Calu3 (cell line): ENCODE data around the gene MACROD2. TPM values are rescaled to one million over a fixed set of nuclear protein-coding genes. Genes with fewer than 3 reads are reported as not detected.

Experiments
- BruUV-seq: library from RNA; stranded (reverse); fragments of 400-500 nt; replicated peaks from 2 replicates; lab custom pipeline; 2021; lab: Mats Ljungman, UMichigan
- CTCF ChIA-PET: fragments of 300-600 bp; sonication (Branson Sonifier 250); formaldehyde crosslinking; loops from one replicate; lab custom pipeline; 2022; ENCODE audit warnings: antibody characterized with exemption; lab: Charles Lee
- DNase-seq: peaks from one replicate; pipeline ENCODE4 v3.0.0; 2022
- H3K27ac Mint-ChIP-seq: one replicate; pipeline ENCODE4 v1.8.0; 2022; ENCODE audit warnings: mixed read lengths; ENCODE audit not compliant: unreplicated experiment
- H3K27me3 Mint-ChIP-seq: one replicate; pipeline ENCODE4 v1.8.0; 2022; ENCODE audit warnings: mixed read lengths; ENCODE audit not compliant: unreplicated experiment
- H3K36me3 Mint-ChIP-seq: one replicate; pipeline ENCODE4 v1.8.0; 2022; ENCODE audit warnings: mild to moderate bottlenecking, moderate library complexity, mixed read lengths; ENCODE audit not compliant: insufficient read depth, unreplicated experiment
- H3K4me1 Mint-ChIP-seq: one replicate; pipeline ENCODE4 v1.8.0; 2022; ENCODE audit warnings: mild to moderate bottlenecking, low read depth, mixed read lengths; ENCODE audit not compliant: unreplicated experiment
- H3K4me3 Mint-ChIP-seq: one replicate; pipeline ENCODE4 v1.8.0; 2022; ENCODE audit warnings: mild to moderate bottlenecking, low read depth, moderate library complexity, mixed read lengths; ENCODE audit not compliant: unreplicated experiment
- H3K9me3 Mint-ChIP-seq: one replicate; pipeline ENCODE4 v1.8.0; 2022; ENCODE audit warnings: low read depth, mixed read lengths; ENCODE audit not compliant: unreplicated experiment
- CTCF ChIP-seq: fragments of 200-600 bp; IDR thresholded peaks from one replicate; pipeline ENCODE4 v1.8.0; 2022; ENCODE audit warnings: antibody characterized with exemption; ENCODE audit not compliant: unreplicated experiment
- intact Hi-C: fragments of 100-400 bp; cut with micrococcal nuclease; formaldehyde crosslinking; loops from one replicate; pipeline ENCODE4 v1.10.0; 2022; ENCODE audit not compliant: unreplicated experiment
- total RNA-seq: library from RNA; stranded (reverse); gene quantifications from 2 replicates; pipeline ENCODE4 v1.2.3, GENCODE V29; 2022

MACROD2 gene
- total RNA-seq, 1 experiment from 2014 or later = 29.4 TPM

GRCh38 chr20:14344746-14345145 lies 349.4 kb downstream of the MACROD2 start:
- CTCF ChIA-PET = interaction anchor here (0.7 kb wide), 1 partner anchor 126 kb away, joined by 3 read pairs; no protein-coding TSS in a partner anchor
- Mint-ChIP-seq H3K4me3 (no peak overlapping the region), H3K4me1 (peaks cover 19% of the 10 kb centered on the region), H3K27ac (no peak overlapping the region), H3K9me3 (no peaks in the 10 kb centered on the region), H3K36me3 (peaks cover 5% of the 10 kb centered on the region), H3K27me3 (no peaks in the 10 kb centered on the region)
- intact Hi-C loops = no loop called here
- TF ChIP-seq CTCF = no peak
- BruUV-seq = no TSS peak
- DNase-seq = no peak

DNA sequence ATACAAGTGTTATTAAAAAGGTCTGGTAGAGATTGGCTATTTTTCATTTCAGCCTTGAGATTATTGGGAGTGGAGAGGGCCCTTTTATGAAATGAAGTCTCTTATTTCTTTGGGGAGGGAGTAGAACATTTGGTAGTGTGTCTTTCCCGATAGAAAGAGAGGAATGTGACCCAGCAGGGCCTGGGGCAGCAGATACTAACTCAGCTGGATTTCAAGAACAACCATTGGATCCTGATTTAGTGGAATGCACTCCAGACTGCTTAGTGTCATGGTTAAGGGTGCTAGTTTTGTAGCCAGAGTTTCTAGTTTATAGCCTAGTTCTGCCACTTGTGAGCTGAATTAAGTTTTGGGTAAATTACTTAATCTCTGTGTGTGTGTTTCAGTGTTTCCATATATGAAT lies 360.5 kb downstream of the MACROD2 start:
- intact Hi-C loops = no loop called here
- no peak for DNase-seq
- H3K4me3 Mint-ChIP-seq = no peak overlapping the region
- H3K27ac Mint-ChIP-seq = no peak overlapping the region
- no peak for TF ChIP-seq CTCF
- H3K36me3 Mint-ChIP-seq = no peaks in the 10 kb centered on the region
- CTCF ChIA-PET = interaction anchor here (0.7 kb wide), 1 partner anchor 1322 kb away, joined by 5 read pairs; no protein-coding TSS in a partner anchor
- no peaks in the 10 kb centered on the region for H3K4me1 Mint-ChIP-seq
- H3K27me3 Mint-ChIP-seq = no peaks in the 10 kb centered on the region
- no peaks in the 10 kb centered on the region for H3K9me3 Mint-ChIP-seq
- no TSS peak for BruUV-seq

GRCh38 chr20:14360416-14360815 lies 365.1 kb downstream of the MACROD2 start:
- Mint-ChIP-seq H3K4me1 (no peaks in the 10 kb centered on the region), H3K9me3 (no peaks in the 10 kb centered on the region), H3K27me3 (no peaks in the 10 kb centered on the region), H3K4me3 (no peak overlapping the region), H3K27ac (no peak overlapping the region), H3K36me3 (no peaks in the 10 kb centered on the region)
- no peak for TF ChIP-seq CTCF
- intact Hi-C loops = no loop called here
- no TSS peak for BruUV-seq
- CTCF ChIA-PET = no interaction called here
- no peak for DNase-seq

DNA sequence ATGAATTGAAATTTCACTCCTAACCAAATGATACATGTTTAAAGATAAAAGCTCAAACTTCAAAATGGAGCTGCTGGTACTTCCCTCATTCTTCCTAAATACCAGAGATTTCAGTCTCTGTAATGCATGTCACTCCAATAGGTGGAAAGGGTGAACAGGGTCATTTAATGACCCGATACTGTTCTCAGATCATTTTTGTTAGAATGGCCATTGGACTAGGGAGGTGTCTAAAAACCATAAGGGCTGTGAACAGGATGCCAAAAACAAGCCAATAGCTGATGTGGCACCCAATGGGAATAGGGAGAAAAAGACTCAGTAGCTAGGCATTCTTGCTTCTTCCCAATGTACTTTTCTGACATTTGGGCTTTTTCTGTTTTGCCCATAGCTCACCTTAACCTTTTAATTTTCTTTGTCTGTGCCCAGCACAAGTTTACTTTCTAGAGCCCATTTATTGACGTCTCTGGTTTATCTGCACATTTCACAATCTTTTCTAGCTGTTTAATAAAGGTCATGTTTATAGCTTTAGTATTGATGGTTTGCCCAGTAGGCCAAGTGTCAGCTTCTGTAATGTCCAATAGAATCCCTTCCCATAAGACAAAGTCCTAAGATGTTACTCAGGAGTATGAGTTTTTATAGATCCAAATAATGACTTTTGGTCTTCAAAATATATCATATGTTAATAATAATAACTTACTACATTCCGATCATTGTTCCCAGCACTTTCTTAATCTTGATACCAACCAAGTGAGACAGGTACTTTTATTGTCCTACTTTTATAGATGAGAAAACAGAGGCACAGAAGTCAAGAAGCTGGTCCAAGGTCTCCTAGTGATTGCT lies 366.4 kb downstream of the MACROD2 start:
- H3K36me3 Mint-ChIP-seq = no peaks in the 10 kb centered on the region
- H3K4me3 Mint-ChIP-seq = no peak overlapping the region
- BruUV-seq = no TSS peak
- no peak overlapping the region for H3K27ac Mint-ChIP-seq
- TF ChIP-seq CTCF = no peak
- no peak for DNase-seq
- intact Hi-C loops = no loop called here
- no peaks in the 10 kb centered on the region for H3K27me3 Mint-ChIP-seq
- no peaks in the 10 kb centered on the region for H3K4me1 Mint-ChIP-seq
- CTCF ChIA-PET = interaction anchor here (0.6 kb wide), 1 partner anchor 35 kb away, joined by 3 read pairs; no protein-coding TSS in a partner anchor
- no peaks in the 10 kb centered on the region for H3K9me3 Mint-ChIP-seq
